ENCODE data around the gene RBFOX2. TPM values are rescaled to one million over a fixed set of nuclear protein-coding genes. Genes with fewer than 3 reads are reported as not detected.

The RBFOX2 gene
- total and polyA plus RNA-seq, 2 donors: 86.5 to 278 TPM

- no peaks in the 10 kb centered on the region for H3K4me1 ChIP-seq (ENCODE audit: insufficient read depth)
- no peak overlapping the region for H3K4me3 ChIP-seq (ENCODE audit: low read depth, low read length)
- DNase-seq (ENCODE audit: extremely low spot score): no peak
- no peak overlapping the region for H3K27ac ChIP-seq (ENCODE audit: low read depth)
- H3K36me3 ChIP-seq (ENCODE audit: insufficient read depth): no peaks in the 10 kb centered on the region
Observed at GRCh38 chr22:35952576-35952975, 76.0 kb downstream of the RBFOX2 start.

GRCh38 chr22:35950262-35950661, 78.4 kb downstream of the RBFOX2 start:
- Histone ChIP-seq H3K27ac (ENCODE audit: low read depth) (no peak overlapping the region), H3K4me3 (ENCODE audit: low read depth, low read length) (no peak overlapping the region), H3K4me1 (ENCODE audit: insufficient read depth) (no peaks in the 10 kb centered on the region), H3K36me3 (ENCODE audit: insufficient read depth) (no peaks in the 10 kb centered on the region)
- no peak for DNase-seq (ENCODE audit: extremely low spot score)
- 92% methylated on average over 2 of the region's 2 CpGs for WGBS

- DNase-seq (ENCODE audit: extremely low spot score): no peak
- no peaks in the 10 kb centered on the region for H3K36me3 ChIP-seq (ENCODE audit: insufficient read depth)
- no peaks in the 10 kb centered on the region for H3K4me1 ChIP-seq (ENCODE audit: insufficient read depth)
- 98% methylated on average over 3 of the region's 3 CpGs for WGBS
- no peak overlapping the region for H3K4me3 ChIP-seq (ENCODE audit: low read depth, low read length)
- no peak overlapping the region for H3K27ac ChIP-seq (ENCODE audit: low read depth)
Observed at GRCh38 chr22:35949243-35949642, 79.4 kb downstream of the RBFOX2 start.

GRCh38 chr22:35947794-35948425, 80.7 kb downstream of the RBFOX2 start:
- 93% methylated on average over 5 of the region's 5 CpGs for WGBS
- H3K4me1 ChIP-seq (ENCODE audit: insufficient read depth): no peaks in the 10 kb centered on the region
- H3K27ac ChIP-seq (ENCODE audit: low read depth): no peak overlapping the region
- no peaks in the 10 kb centered on the region for H3K36me3 ChIP-seq (ENCODE audit: insufficient read depth)
- H3K4me3 ChIP-seq (ENCODE audit: low read depth, low read length): no peak overlapping the region
- DNase-seq (ENCODE audit: extremely low spot score): no peak

GRCh38 chr22:35944458-35944857, 84.2 kb downstream of the RBFOX2 start:
- Histone ChIP-seq H3K27ac (ENCODE audit: low read depth) (no peak overlapping the region), H3K4me3 (ENCODE audit: low read depth, low read length) (no peak overlapping the region), H3K36me3 (ENCODE audit: insufficient read depth) (no peaks in the 10 kb centered on the region), H3K4me1 (ENCODE audit: insufficient read depth) (no peaks in the 10 kb centered on the region)
- DNase-seq (ENCODE audit: extremely low spot score): no peak
- WGBS: 44% methylated on average over 6 of the region's 6 CpGs

- no peak overlapping the region for H3K4me3 ChIP-seq (ENCODE audit: low read depth, low read length)
- WGBS: 97% methylated on average over 1 of the region's 1 CpG
- H3K4me1 ChIP-seq (ENCODE audit: insufficient read depth): no peaks in the 10 kb centered on the region
- H3K27ac ChIP-seq (ENCODE audit: low read depth): no peak overlapping the region
- no peaks in the 10 kb centered on the region for H3K36me3 ChIP-seq (ENCODE audit: insufficient read depth)
- no peak for DNase-seq (ENCODE audit: extremely low spot score)
Observed at GRCh38 chr22:35940166-35940565, 88.5 kb downstream of the RBFOX2 start.

GRCh38 chr22:35938226-35938625, 90.4 kb downstream of the RBFOX2 start:
- Histone ChIP-seq H3K36me3 (ENCODE audit: insufficient read depth) (no peaks in the 10 kb centered on the region), H3K4me1 (ENCODE audit: insufficient read depth) (no peaks in the 10 kb centered on the region), H3K4me3 (ENCODE audit: low read depth, low read length) (no peak overlapping the region), H3K27ac (ENCODE audit: low read depth) (no peak overlapping the region)
- no peak for DNase-seq (ENCODE audit: extremely low spot score)
- WGBS: 91% methylated on average over 1 of the region's 1 CpG

GRCh38 chr22:35930933-35931332, 97.7 kb downstream of the RBFOX2 start:
- peak; percentile 60 for DNase-seq (ENCODE audit: extremely low spot score)
- no peak overlapping the region for H3K27ac ChIP-seq (ENCODE audit: low read depth)
- no peaks in the 10 kb centered on the region for H3K36me3 ChIP-seq (ENCODE audit: insufficient read depth)
- H3K4me1 ChIP-seq (ENCODE audit: insufficient read depth): no peaks in the 10 kb centered on the region
- H3K4me3 ChIP-seq (ENCODE audit: low read depth, low read length): no peak overlapping the region

GRCh38 chr22:35928285-35928798, 100.3 kb downstream of the RBFOX2 start:
- no peak overlapping the region for H3K4me3 ChIP-seq (ENCODE audit: low read depth, low read length)
- WGBS: 77% methylated on average over 3 of the region's 3 CpGs
- H3K27ac ChIP-seq (ENCODE audit: low read depth): no peak overlapping the region

GRCh38 chr22:35923026-35923425, 105.6 kb downstream of the RBFOX2 start:
- DNase-seq (ENCODE audit: extremely low spot score): no peak
- H3K36me3 ChIP-seq (ENCODE audit: insufficient read depth): no peaks in the 10 kb centered on the region
- no peaks in the 10 kb centered on the region for H3K4me1 ChIP-seq (ENCODE audit: insufficient read depth)
- no peak overlapping the region for H3K27ac ChIP-seq (ENCODE audit: low read depth)
- no peak overlapping the region for H3K4me3 ChIP-seq (ENCODE audit: low read depth, low read length)
- 88% methylated on average over 2 of the region's 2 CpGs for WGBS

More at GRCh38 chr22:35928285-35928798, 100.3 kb downstream of the RBFOX2 start:
- Histone ChIP-seq H3K4me1 (ENCODE audit: insufficient read depth) (no peaks in the 10 kb centered on the region), H3K36me3 (ENCODE audit: insufficient read depth) (no peaks in the 10 kb centered on the region)
- no peak for DNase-seq (ENCODE audit: extremely low spot score)

- no peak for DNase-seq (ENCODE audit: extremely low spot score)
- no peak overlapping the region for H3K27ac ChIP-seq (ENCODE audit: low read depth)
- H3K4me3 ChIP-seq (ENCODE audit: low read depth, low read length): no peak overlapping the region
- H3K4me1 ChIP-seq (ENCODE audit: insufficient read depth): no peaks in the 10 kb centered on the region
- H3K36me3 ChIP-seq (ENCODE audit: insufficient read depth): no peaks in the 10 kb centered on the region
Observed at GRCh38 chr22:35921777-35922176, 106.8 kb downstream of the RBFOX2 start.

GRCh38 chr22:35921044-35921443, 107.6 kb downstream of the RBFOX2 start:
- H3K36me3 ChIP-seq (ENCODE audit: insufficient read depth): no peaks in the 10 kb centered on the region
- no peaks in the 10 kb centered on the region for H3K4me1 ChIP-seq (ENCODE audit: insufficient read depth)
- WGBS: 45% methylated on average over 2 of the region's 2 CpGs
- H3K4me3 ChIP-seq (ENCODE audit: low read depth, low read length): no peak overlapping the region
- H3K27ac ChIP-seq (ENCODE audit: low read depth): no peak overlapping the region
- no peak for DNase-seq (ENCODE audit: extremely low spot score)

- no peak for DNase-seq (ENCODE audit: extremely low spot score)
Observed at GRCh38 chr22:35919002-35919542, 109.6 kb downstream of the RBFOX2 start.

GRCh38 chr22:35918456-35918855, 110.2 kb downstream of the RBFOX2 start:
- 31% methylated on average over 3 of the region's 3 CpGs for WGBS
- no peak overlapping the region for H3K4me3 ChIP-seq (ENCODE audit: low read depth, low read length)
- H3K36me3 ChIP-seq (ENCODE audit: insufficient read depth): no peaks in the 10 kb centered on the region
- DNase-seq (ENCODE audit: extremely low spot score): no peak
- no peak overlapping the region for H3K27ac ChIP-seq (ENCODE audit: low read depth)
- H3K4me1 ChIP-seq (ENCODE audit: insufficient read depth): peaks cover 2% of the 10 kb centered on the region

More at GRCh38 chr22:35919002-35919542, 109.6 kb downstream of the RBFOX2 start:
- Histone ChIP-seq H3K27ac (ENCODE audit: low read depth) (no peak overlapping the region), H3K4me1 (ENCODE audit: insufficient read depth) (no peaks in the 10 kb centered on the region), H3K36me3 (ENCODE audit: insufficient read depth) (no peaks in the 10 kb centered on the region), H3K4me3 (ENCODE audit: low read depth, low read length) (no peak overlapping the region)
- WGBS: 89% methylated on average over 8 of the region's 8 CpGs
